Hypothalamus (tissue), 51 donors: ENCODE results near the gene HOXD8.

Source experiments
- DNase-seq, 51 donors: peaks; one replicate each; lab custom pipeline; 2025; lab: John Stamatoyannopoulos, UW

Gene HOXD8

DNA sequence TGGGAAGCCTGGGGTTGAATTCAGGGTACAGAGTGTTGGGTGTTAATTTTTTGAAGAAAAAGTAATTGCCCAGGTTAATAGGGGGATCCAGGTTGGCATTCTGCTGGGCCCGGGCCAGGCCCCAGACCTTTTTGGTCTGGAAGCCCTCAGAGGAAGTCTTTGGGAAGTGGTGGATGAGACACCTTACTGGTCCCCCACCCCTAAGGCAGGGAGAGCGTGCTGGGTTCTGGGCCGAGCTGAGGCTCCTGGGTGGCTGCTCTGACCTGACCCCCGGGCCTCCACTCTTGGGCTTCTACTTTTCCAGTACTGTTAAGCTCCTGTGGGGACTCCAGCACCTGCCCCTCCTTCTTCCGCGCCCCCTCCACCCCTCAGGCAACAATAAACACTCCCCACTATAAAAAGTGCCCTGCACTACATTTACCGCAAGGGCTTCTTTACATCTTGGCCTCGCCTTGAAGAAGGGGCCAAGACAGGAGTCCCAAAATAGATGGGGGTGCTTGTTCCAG is 26.8 kb downstream of the HOXD8 start:
- no peak for DNase-seq

DNA sequence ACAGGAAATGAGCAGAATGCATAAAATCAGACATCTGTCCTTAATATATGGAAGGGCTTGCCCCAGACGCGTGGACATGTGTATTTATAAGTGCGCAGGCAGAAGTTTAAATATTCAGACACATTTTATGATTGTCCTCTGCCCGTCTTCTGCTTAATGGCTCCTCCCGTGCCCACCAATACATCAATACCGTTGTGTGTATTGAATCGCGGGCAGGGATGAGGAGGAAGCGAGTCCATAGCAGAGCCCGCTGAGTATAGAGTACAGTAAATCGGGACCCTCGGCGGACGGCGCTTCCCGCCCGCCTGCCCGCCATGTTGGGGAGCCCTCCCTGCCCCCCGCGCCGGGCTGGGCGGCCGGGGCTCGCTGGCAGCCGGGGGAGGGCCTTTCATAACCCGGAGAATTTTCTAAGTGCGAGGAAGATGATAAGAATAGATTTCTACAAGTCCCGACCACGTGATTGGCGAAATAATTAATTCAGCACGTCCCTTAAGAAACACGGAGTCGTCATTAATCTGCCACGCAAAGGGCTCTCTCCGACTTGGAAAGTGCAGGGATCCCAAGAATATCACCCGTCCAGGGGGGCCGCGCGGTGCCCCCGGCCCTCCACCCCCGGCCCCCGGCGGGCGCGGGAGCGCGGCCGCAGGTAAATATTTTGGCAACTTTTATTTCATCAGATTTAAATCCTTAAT is 27.4 kb downstream of the HOXD8 start, which contains the start of gene HOXD3:
TSS of gene HOXD3 (plus strand) at position 501 of the 692 bp plus-strand sequence. CDS start 11,808 bp downstream, outside the sequence.
- no peak for DNase-seq

DNA sequence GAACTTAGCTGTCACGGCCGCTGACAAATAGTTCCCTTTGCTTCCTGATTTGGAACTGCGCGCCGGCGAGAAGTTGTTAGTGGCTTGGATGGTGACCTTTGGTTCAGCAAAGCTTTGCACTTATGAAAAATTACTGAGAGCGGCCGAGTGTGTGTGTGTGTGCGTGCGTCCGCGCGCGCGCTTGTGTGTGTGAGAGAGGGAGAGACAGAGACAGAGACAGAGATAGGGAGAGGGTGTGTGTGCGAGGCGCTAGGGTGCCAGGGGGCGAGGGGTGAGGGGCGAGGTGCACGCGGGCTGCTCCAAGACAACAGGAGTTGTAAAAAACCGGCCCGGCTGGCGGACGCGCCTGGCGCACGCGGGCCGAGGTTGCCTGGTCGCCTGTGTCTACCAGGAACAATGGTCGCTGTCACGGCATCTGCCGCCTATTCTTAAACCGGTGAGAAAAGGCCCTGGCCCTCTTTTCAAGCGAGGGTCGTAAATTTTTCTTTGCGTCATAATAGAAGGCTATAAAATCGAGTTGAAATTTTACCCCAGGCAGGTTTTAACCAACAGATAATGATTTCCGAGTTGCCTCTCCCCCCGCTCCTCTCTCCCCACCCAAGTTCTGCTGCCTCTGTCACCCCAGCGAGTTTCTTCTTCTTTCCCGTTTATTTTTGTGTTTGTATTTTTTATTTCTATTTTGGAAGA is 28.1 kb downstream of the HOXD8 start:
- no peak for DNase-seq

DNA sequence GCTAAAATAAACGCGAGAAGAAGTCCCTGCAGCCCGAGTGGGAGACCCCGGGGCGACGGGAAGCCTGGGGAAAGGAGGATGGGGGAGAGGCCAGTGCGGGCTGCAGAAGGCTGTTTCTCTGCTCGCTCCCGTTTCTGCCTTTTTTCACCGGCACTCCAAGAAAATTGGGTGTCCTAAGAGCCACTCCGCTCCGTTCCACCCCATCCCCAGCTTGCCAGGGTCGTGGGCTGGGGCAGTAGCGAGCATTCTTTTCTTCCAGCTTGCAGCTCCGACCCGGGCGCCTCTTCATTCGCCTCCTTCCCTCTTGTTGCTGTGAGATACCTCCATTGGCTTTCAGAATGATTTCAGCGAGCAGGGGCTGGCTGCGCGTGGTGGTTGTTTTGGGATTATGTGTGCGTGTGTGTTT is 28.7 kb downstream of the HOXD8 start:
- no peak for DNase-seq

DNA sequence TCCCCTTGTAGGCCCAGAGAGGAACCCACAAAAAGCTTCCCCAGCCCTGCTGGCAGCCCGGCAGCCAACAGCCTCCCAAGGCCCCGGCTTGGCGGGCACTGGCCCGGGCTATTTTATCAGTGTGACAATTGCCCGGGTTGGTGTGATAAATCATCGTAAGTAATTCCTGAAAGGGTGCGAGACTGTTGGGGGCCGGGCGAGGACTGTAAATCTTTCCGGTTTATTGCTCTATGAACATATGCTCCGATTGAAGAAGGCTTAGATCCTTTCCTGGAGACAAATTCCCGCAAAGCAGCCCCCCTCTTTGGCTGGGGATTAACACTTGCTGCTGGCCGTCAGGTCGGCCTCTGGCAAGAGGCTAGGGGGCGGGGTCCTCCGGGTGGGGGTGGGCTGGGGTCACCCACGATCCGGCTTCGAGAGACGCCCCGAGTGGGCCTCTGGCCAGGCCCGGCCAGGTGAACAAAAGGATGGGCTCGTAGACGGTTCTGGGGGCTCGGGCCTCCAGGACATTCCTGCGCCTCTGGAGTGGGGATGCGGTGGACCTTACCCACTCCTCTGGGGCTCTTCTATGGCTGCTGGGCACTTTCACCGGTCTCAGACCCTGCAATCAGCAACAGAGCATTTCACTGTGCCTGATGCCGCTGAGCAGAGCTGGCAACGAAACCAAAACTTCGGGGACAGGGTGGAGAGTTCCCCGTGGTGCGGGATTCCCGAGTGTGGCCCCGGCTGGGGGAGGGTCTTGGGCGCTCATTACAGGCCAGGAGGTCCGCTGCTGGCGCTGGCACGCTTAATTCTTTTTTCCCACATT is 29.6 kb downstream of the HOXD8 start:
- DNase-seq: no peak

DNA sequence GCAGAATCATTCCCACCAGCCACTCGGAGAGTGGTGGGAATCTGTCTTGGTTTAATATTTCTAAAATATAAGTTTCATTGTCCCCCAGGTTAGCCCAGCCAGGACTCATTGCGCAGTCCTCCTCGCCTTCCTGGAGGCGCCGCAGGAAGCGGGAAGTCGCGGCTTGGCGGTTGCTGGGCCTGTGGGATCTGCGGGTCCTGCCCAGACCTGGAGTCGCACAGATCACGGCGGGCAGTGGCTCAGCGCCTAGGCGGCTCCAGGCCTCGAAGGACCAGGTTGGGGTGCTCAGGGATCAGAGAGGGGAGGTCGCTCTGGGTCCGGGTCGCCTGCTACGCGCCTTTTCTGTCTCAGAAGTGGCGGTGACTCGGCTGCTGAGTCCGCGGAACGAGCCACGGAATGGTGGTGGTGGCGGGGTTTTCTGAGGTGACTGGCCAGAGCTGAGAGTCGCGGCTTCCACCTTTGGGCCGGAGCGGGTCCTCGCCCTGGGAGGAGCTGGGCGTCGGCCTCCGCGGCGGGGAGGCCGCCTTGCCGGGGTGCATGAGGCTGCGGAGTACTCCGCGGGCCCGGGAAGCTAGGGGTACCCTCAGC is 30.3 kb downstream of the HOXD8 start:
- DNase-seq: no peak

DNA sequence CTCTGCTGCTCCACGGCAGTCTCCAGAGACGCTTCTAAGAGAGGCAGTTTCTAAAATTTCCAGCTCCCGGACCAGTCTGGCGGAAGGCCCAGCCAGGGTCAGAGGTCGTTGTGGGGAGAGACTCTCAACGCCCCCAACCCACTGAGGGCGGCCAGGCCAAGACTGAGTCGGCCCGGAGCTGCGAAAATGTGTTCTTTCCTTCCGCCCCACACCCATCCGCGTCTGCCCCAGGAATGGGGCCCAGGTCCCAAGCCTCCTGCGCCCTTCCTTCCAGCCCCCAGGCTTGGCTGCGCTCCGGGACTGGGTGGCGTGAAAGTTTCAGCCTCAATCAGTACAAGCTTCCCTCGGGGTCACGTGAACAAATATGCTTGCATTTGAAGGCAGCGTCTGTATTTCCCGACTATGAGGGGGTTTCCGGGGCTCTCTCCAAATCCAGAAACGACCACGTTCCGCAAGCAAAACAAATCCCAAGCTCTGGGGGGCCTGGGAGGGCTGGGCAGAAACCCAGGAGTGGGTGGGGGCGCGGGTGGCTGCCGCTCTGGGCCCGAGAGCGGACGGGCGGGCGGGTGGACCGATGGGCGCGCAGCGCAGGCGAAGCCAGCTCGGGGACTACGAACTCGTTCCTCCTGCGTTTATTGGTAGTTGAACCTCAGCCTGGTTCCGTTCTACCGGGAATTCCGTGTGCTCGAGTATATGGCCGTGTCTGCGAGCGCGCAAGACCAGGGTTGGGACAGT is 30.9 kb downstream of the HOXD8 start:
- DNase-seq: no peak

DNA sequence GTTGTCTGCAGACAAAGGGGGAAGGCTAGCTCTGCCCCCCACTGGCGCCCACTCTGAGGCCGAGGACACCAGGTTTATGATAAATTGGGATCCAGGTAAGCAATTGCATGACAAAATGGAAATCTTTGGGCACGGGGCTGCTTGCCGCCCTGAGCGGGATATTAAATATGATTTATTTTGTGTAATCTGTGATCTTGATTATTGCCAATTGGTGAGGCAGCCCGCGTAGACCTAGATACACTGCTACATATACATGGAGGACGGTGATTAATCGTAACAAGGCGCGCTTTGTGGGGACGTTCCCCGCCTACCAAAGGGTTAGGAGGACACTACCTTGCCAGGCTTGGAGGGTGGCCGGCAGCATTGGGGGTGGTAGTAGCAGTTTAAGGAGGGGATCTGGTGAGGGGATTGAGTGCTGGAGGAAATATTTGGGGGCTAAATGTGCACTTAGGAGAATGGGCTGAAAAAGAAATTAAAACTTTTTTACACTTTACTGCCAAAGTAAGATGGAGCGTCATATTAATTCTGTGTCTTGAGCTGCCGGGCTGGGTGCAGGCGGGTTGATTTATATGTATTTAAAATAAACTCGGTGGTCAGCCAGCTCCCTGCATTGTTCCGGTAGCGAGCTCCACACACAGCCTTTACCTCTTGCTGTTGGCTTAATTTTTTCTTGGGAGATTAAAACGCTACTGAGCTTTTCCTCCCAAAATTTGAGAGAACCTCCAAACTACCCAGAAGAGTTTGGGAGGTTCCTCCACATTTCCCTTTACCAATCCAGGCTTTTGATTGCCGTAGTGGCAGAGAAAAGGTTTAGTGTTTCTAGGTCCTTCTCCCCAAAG is 31.7 kb downstream of the HOXD8 start:
- DNase-seq: no peak

DNA sequence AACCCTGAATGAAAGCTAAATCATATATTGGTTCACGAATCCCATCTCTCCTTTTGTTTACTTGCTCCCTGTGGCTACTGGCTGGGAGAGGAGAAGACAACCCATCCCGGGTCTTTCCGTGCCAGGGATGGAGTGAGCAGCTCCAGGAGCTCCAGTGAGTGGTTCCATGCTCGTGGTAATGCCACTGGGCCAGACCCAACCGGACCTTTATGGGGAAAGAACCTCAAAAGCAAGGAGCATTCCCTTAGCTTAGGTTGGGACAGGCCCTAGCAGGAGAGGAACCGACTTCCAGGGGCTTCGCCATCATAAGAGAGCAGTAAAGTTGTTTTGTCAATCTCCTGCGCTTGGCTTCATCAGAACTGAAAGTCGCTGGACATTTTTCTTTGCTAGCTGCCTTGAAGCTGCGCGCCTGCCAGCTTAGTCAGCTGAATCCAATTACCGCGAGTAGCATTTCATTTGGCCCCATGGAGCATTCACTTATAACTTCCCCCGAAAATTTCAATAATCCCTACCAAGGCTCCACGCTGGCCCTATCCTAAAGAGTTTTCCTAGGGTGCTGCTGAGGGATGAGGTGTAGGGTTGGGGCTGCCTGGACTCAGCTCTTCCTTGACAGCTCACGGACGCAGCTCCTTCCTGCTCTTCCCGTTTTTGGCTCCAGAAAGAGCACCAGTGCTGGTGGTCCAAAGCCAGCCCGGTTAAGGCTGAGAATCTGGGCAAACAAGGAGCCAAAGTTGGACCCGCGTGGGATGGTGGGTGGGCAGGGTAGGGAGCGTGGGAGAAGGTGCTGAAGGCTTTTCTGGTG is 32.5 kb downstream of the HOXD8 start:
- no peak for DNase-seq

DNA sequence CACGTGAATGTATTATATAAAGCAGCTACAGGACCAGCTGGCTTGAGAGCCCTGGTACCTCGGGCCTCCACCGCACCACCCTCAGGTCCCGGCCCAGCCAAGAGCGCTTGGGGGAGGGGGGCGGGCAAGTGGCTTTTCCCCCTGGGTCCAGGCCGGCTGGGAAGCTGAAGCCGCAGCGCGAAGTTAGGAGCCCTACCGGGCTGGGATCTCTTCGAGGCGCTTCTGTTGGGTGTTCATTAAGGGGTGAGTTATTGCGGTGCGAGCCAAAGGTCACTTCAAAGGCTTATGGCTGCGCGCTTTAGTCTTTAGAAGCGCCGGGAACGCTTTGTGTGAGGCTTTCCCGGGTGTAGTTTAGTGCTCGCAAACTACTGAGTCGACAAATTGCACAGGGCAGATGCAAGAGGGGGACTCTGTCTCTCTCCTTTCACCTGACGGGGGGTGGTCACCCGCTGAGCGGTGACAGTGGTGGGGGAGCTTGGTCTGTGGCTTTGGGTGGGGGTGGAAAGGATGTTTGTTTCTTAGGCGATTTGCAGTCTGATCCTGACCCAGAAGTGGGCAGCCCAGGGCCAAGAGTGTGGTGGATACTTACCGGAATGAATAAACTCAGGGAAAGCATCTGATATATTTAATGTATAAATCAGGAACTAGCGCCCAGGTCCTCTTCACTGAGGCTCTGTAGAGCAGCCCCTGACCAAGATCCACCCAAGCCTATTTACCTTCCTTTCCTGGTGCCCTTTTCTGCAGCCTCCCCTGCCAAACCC is 33.6 kb downstream of the HOXD8 start:
- no peak for DNase-seq

DNA sequence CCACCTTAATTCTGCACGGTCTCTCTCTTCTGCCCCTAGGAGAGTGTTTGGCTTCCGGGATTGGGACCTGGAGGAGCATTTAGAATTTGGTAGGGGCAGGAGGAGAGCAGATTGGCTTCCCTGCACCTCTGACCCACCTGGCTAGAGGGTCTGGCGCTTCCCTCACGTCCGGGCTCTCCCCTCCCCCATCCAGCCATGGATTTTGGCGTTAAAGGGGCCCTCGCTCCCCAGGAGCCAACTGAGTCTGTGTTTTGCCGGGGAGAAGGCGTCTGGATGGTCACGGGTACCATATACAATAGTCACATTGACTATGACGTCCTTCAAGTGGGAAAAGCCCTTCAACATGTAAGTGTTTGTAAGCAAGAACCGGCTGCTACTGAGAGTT is 34.2 kb downstream of the HOXD8 start:
- DNase-seq: no peak

DNA sequence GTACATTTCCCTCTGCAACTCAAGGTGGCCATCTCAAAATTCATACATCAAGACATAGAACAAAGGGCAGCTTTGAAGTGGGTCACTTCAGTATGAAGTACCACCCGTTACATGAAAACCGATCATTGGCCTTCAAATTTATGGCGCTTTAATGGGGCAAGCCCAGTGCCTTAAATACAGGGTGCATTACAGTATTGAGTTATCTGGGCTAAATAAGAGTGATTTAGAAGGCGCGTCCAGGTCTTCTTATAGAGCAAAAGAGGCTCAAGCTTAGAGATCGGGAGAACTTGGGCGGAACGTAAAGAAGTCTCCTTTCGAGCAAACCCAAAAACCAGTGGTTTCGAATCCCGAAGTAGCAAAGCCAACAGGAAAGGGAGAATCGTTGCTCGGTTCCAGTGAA is 34.7 kb downstream of the HOXD8 start:
- DNase-seq: no peak

DNA sequence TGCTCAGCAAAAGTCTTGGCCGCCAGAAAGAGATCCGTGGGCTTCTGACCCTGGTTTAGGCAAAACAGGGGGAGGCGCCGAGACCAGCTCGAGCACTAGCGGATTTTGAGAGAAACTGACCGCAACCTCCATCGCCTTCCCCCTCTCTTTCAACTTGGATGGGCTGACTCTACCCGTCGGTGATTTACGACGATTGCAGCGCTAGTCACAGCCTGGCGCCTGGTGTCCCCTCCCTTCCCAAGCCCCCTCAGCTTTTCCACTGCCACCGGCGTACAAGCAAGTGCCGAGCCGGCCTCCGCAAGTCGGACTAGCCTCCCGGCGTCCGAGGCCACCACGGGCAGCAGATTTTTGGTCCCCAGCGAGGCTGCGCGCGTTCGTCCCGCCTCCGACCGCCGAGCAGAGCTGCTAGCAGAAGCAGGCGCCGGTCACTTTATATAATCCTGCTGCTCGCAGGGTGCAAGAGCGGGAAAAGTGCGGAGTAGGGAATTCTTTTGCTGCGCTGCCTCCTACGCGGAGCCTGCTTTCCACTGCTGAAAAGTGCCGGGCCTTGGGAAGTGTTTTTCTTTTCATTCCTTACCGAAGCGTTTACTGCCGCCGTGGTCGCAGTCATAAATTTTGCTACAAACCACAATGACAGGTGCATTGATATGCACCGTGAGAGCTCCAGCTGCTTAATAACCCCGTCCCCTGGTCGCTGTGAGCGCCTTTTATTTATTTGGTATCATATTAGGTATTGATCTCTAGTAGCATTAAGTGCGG is 35.3 kb downstream of the HOXD8 start:
- no peak for DNase-seq

DNA sequence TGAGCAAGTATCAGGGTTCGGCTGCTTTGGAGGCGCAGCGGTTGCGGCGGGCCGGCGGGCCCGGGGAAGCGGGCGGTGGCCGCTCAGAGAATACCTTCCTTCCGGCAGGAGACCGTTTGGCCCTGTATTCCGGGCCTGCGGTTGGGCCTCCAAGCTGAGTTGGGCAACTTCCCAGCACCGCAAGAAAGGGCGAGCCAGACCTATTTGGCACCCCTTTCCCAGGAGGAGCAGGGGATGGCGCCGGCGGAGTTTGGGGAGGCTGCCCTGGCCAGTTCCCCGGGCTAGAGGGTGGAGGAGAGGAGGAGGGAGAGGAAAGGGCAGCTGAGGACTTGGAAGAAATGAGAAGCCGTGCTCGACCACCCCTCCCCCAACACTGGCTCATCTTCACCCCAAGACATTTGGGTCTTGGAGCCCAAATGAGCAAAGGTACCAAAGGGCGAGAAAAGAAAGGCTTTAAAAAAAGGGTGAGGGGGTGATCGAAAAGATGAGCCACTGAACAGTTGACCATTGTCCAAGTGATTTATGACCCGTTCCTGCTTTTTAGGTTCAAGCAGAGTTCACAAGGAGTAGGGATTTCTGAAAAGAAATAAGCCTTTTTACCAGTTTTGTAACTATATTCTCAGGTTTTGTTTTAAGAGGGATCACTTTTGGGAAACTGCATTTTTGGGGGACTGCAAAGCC is 36.0 kb downstream of the HOXD8 start:
- DNase-seq: no peak

DNA sequence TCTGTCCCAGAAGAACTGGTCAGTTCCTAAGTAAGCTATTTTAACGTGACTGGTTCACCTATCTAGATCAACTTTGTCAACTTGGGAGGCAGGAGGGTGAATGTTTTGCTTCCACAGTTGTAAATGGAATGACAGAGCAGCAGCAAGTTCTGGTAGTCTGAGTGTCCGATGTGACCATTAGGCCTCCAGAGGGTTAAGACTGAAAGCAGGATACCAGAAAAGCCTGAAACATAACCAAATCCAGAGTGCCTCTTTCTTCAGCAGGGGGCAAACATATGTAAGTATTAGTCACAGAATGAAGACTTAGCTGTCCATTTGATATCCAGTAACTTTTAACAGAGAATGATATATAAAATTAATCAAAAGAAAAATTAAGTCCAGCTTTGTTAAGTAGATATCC is 36.8 kb downstream of the HOXD8 start:
- no peak for DNase-seq

DNA sequence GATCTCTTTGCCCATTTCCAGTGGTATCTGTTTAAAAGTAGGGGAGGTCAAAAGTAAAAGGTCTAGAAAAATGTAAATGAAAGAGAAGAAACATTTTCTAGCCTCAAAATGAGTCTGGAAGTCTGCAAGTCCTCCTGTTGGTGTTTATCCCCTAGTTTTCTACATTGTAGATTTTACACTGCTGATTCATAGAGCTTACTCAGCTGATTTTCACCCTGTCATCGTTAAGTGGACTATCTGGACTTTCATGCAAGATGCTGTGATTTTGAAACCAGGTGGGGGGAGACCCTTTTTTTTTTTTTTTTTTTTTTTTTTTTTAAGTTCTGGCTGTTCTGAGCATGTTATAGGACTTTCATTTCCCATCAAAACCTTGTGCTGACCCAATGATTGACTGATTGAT is 37.9 kb downstream of the HOXD8 start:
- DNase-seq: no peak
